Heart left ventricle (tissue), 16 donors: ENCODE data around the gene CCDC93. TPM values are rescaled to one million over a fixed set of nuclear protein-coding genes. Genes with fewer than 3 reads are reported as not detected.
A peak's percentile ranks its signal among the peaks of the same experiment; 100 is the strongest.

Experiments used
- ATAC-seq, 4 donors: fragments of 200-7000 bp; cut with Tn5 transposase; one replicate each; pipeline ENCODE4 v1.9.1; 2020 to 2022; ENCODE audit warnings: moderate library complexity in 4 of 4, mild to moderate bottlenecking in 3 of 4, moderate number of reproducible peaks in 1 of 4
- DNase-seq, 5 donors: peaks; one replicate each; pipeline ENCODE4 v3.0.0-alpha.2; 2020
- H3K27ac ChIP-seq, 12 donors: fragments of 200-600 bp; sonication (generic) in 4 of 12; one replicate each; pipeline versions ENCODE4 v1.5.0 to v1.8.0; 2016 to 2022; ENCODE audit warnings: mild to moderate bottlenecking in 2 of 12
- H3K27me3 ChIP-seq, 9 donors: fragments of 200-600 bp; sonication (generic) in 2 of 9; one replicate each; pipeline versions ENCODE4 v1.5.1 to v1.8.0; 2016 to 2022; ENCODE audit warnings: mild to moderate bottlenecking in 3 of 9
- H3K36me3 ChIP-seq, 9 donors: fragments of 200-600 bp; sonication (generic) in 2 of 9; one replicate each; pipeline versions ENCODE4 v1.5.0 to v1.8.0; 2018 to 2022; ENCODE audit warnings: mild to moderate bottlenecking in 2 of 9
- H3K4me1 ChIP-seq, 12 donors: fragments of 200-600 bp; sonication (generic) in 4 of 12; one replicate each; pipeline versions ENCODE4 v1.5.0 to v1.8.0; 2016 to 2022; ENCODE audit warnings: mild to moderate bottlenecking in 3 of 12
- H3K4me3 ChIP-seq, 12 donors: fragments of 200-600 bp; sonication (generic) in 4 of 12; one replicate each; pipeline versions ENCODE4 v1.5.0 to v1.8.0; 2017 to 2022; ENCODE audit warnings: mild to moderate bottlenecking in 9 of 12, moderate library complexity in 4 of 12
- H3K9me3 ChIP-seq, 12 donors: fragments of 200-600 bp; sonication (generic) in 4 of 12; one replicate each; pipeline versions ENCODE4 v1.5.0 to v1.8.0; 2016 to 2022; ENCODE audit warnings: mild to moderate bottlenecking in 1 of 12
- POLR2A ChIP-seq, 2 donors: fragments of 450-650 bp; IDR thresholded peaks; one replicate each; pipeline ENCODE4 v1.6.1; 2017; ENCODE audit warnings: antibody characterized with exemption in 2 of 2, mild to moderate bottlenecking in 2 of 2, moderate library complexity in 2 of 2
- WGBS, 4 donors: extraction: QIAGEN DNeasy Blood & Tissue Kit in 2 of 4; methylation state at CpG; one replicate each; pipeline versions ENCODE4 v1.1.5 to v1.1.7; 2013 to 2018; 5-methylcytosine and 5-hydroxymethylcytosine counted together
- intact Hi-C, 10 donors: fragments of 100-400 bp; cut with DNase I; formaldehyde crosslinking; loops; one replicate each; pipeline versions ENCODE4 v1.11.1 to v1.14.2; 2022
- long read RNA-seq, 3 donors: library from polyadenylated mRNA; unstranded; transcript quantifications; one replicate each; pipeline ENCODE4 v2.0.0, GENCODE V29; 2020 to 2021
- polyA plus RNA-seq, 2 donors: library from polyadenylated mRNA; stranded (reverse); fragments of 200-250 nt; gene quantifications; one replicate each; pipeline ENCODE4 v1.2.3, GENCODE V29; 2013
- total RNA-seq, 9 donors: library from RNA; depleted of rRNA in 2 of 9; stranded (reverse); fragments of >200 nt in 2 of 9; fragmentation: NEBNext Ultra II Directional in 3 of 9; extraction: Animal tissue kit (Norgen Biotek cat#: 25700) in 3 of 9; gene quantifications; one replicate each; pipeline versions ENCODE4 v1.1.0 to v1.2.4, GENCODE V29; 2016 to 2023
- TF ChIP-seq, protein P1 (sequence below), 12 donors: fragments of 200-600 bp; sonication (generic) in 4 of 12; IDR thresholded peaks; one replicate each; pipeline versions ENCODE4 v1.5.0 to v1.8.0; 2018 to 2022; ENCODE audit warnings: antibody characterized with exemption in 12 of 12, mild to moderate bottlenecking in 5 of 12
- donor health status: ischemic (EF 13 %, LVEDD 7.1; RV severe dilation, severe dysfunction).
- donor health status: healthy with polysubstance abuse.
- donor health status: DM: no; HTN: yes; CAD: no.
- donor health status: DM: no; HTN: no; CAD: no.
- donor health status: ischemic (EF 25% LVEDD 6.9; RV normal size, moderate dysfunction).
- donor health status: ischemic (EF 25% LVEDD 5.7; RV mildly dilated, moderate dysfunction).
- donor health status: healthy.
- donor health status: DM: yes; HTN: yes; CAD: no.
- donor health status: ischemic (EF 35%, LVEDD 5.7; RV mildly dilated, moderate dysfunction).
- donor health status: nonischemic (EF 11% LVEDD 7.7; RV severe dilation, severe dysfunction).
- donor health status: DM: yes; HTN: yes; CAD: no.
- donor health status: PGD.
- donor health status: ischemic (EF 29% LVEDD 5.4; RV normal size, mild dysfunction).
- donor health status: nonischemic (EF 23%, LVEDD 6.1; RV moderate dilation, normal function).

The CCDC93 gene, protein sequence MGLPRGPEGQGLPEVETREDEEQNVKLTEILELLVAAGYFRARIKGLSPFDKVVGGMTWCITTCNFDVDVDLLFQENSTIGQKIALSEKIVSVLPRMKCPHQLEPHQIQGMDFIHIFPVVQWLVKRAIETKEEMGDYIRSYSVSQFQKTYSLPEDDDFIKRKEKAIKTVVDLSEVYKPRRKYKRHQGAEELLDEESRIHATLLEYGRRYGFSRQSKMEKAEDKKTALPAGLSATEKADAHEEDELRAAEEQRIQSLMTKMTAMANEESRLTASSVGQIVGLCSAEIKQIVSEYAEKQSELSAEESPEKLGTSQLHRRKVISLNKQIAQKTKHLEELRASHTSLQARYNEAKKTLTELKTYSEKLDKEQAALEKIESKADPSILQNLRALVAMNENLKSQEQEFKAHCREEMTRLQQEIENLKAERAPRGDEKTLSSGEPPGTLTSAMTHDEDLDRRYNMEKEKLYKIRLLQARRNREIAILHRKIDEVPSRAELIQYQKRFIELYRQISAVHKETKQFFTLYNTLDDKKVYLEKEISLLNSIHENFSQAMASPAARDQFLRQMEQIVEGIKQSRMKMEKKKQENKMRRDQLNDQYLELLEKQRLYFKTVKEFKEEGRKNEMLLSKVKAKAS
- total RNA-seq (10 to 100 TPM; 15.6 to 47.6 (median 32.3) TPM), polyA plus RNA-seq (10 to 100 TPM; 11.0 to 17.6 TPM)
- long read RNA-seq, donor 1, full-length matches to known transcripts = 3 of 40 reads
- long read RNA-seq, donor 1, partial matches to known transcripts = 22 of 40 reads
- long read RNA-seq, donor 1, other reads (novel, unspliced or antisense) = 15 of 40 reads
- long read RNA-seq, donor 2, full-length matches to known transcripts = 2 of 49 reads
- long read RNA-seq, donor 2, partial matches to known transcripts = 28 of 49 reads
- long read RNA-seq, donor 2, other reads (novel, unspliced or antisense) = 19 of 49 reads
- long read RNA-seq, donor 3, full-length matches to known transcripts = 11 of 43 reads
- long read RNA-seq, donor 3, partial matches to known transcripts = 18 of 43 reads
- long read RNA-seq, donor 3, other reads (novel, unspliced or antisense) = 14 of 43 reads

- Histone ChIP-seq H3K36me3 (peaks cover 0 to 4% (median 0%) of the 10 kb centered on the region in 9 donors), H3K27me3 (no peaks in the 10 kb centered on the region), H3K27ac (peak within 1 kb of the TSS; percentile 82 to 98 (median 95)), H3K4me1 (peaks cover 4 to 51% (median 28%) of the 10 kb centered on the region in 12 donors), H3K9me3 (no peaks in the 10 kb centered on the region), H3K4me3 (peak within 1 kb of the TSS; percentile 79 to 100 (median 90))
- ATAC-seq (peak; percentile 81 to 97 (median 94)), DNase-seq (peak; percentile 86 to 93 (median 88))
- intact Hi-C loops = loop anchor here in 2 of 10 donors (10.0 kb wide), 1 partner anchor 199 kb away; the partner anchor contains the start of gene DDX18 (in 2 of the 2)
- TF ChIP-seq, protein P1, sequence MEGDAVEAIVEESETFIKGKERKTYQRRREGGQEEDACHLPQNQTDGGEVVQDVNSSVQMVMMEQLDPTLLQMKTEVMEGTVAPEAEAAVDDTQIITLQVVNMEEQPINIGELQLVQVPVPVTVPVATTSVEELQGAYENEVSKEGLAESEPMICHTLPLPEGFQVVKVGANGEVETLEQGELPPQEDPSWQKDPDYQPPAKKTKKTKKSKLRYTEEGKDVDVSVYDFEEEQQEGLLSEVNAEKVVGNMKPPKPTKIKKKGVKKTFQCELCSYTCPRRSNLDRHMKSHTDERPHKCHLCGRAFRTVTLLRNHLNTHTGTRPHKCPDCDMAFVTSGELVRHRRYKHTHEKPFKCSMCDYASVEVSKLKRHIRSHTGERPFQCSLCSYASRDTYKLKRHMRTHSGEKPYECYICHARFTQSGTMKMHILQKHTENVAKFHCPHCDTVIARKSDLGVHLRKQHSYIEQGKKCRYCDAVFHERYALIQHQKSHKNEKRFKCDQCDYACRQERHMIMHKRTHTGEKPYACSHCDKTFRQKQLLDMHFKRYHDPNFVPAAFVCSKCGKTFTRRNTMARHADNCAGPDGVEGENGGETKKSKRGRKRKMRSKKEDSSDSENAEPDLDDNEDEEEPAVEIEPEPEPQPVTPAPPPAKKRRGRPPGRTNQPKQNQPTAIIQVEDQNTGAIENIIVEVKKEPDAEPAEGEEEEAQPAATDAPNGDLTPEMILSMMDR (IDR thresholded peaks at IDR 0.05) = peak in 1 of 12 donors; percentile 18
- TF ChIP-seq POLR2A (IDR thresholded peaks at IDR 0.05) = peak; percentile 5 to 77
- 0 to 1% (median 0%) methylated on average over 18 to 71 of the region's 71 CpGs for WGBS, 4 donors
Observed at GRCh38 chr2:118013724-118014491, at the start of gene CCDC93. CCDC93 (minus strand) TSS chr2:118014070; CDS start chr2:118013995, 75 bp downstream.

- no peak for TF ChIP-seq POLR2A (IDR thresholded peaks at IDR 0.05)
- TF ChIP-seq, protein P1 (IDR thresholded peaks at IDR 0.05) = no peak
- H3K27me3 ChIP-seq = peaks cover 0 to 53% (median 10%) of the 10 kb centered on the region in 9 donors
- H3K4me3 ChIP-seq = no peak overlapping the region
- no peaks in the 10 kb centered on the region for H3K36me3 ChIP-seq
- ATAC-seq (no peak), DNase-seq (no peak)
- no peak overlapping the region for H3K27ac ChIP-seq
- intact Hi-C loops = no loop called here
- H3K4me1 ChIP-seq = peaks cover 0 to 22% (median 0%) of the 10 kb centered on the region in 12 donors
- 47 to 59% (median 49%) methylated on average over 2 of the region's 2 CpGs for WGBS, 4 donors
- no peaks in the 10 kb centered on the region for H3K9me3 ChIP-seq
Observed at GRCh38 chr2:118062669-118063068, 48.8 kb upstream of the CCDC93 start.

GRCh38 chr2:118062048-118062447 lies 48.2 kb upstream of the CCDC93 start:
- peaks cover 0 to 50% (median 10%) of the 10 kb centered on the region in 9 donors for H3K27me3 ChIP-seq
- intact Hi-C loops = no loop called here
- no peak for ATAC-seq
- H3K9me3 ChIP-seq = no peaks in the 10 kb centered on the region
- no peak overlapping the region for H3K4me3 ChIP-seq
- no peak for TF ChIP-seq POLR2A (IDR thresholded peaks at IDR 0.05)
- TF ChIP-seq, protein P1 (IDR thresholded peaks at IDR 0.05) = no peak
- DNase-seq = no peak
- H3K4me1 ChIP-seq = peaks cover 0 to 24% (median 0%) of the 10 kb centered on the region in 12 donors
- no peaks in the 10 kb centered on the region for H3K36me3 ChIP-seq
- H3K27ac ChIP-seq = no peak overlapping the region
